ENCODE results near the gene FKBP8.

The FKBP8 gene

GRCh38 chr19:18520848-18521691, 22.3 kb downstream of the FKBP8 start:
- no peak for FAIRE-seq

GRCh38 chr19:18519962-18520847, 23.2 kb downstream of the FKBP8 start:
- FAIRE-seq = no peak

- FAIRE-seq = no peak
Observed at GRCh38 chr19:18518639-18519038, 24.7 kb downstream of the FKBP8 start.

- no peak for FAIRE-seq
Observed at GRCh38 chr19:18517606-18518005, 25.8 kb downstream of the FKBP8 start.

GRCh38 chr19:18515959-18516358, 27.4 kb downstream of the FKBP8 start:
- no peak for FAIRE-seq

- no peak for FAIRE-seq
Observed at GRCh38 chr19:18514800-18515682, 28.3 kb downstream of the FKBP8 start.

DNA sequence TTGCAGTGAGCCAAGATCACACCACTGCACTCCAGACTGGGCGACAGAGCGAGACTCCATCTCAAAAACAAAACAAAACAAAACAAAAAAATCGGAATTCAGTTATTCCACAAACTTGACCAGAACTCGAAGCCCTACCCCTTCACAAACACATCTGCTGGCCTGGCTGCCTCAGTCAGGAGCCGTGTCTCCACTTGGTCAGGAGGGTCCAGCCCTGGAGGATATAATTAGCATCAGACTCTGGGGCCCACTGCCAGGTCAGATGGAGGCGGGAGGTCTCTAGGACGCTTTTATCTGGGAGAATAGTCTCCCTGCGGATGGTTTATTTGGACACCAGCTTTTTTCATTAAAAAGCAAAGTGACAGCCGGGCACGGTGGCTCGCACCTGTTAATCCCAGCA, 29.5 kb downstream of the FKBP8 start:
- no peak for FAIRE-seq

GRCh38 chr19:18510216-18510615, 33.2 kb downstream of the FKBP8 start:
- FAIRE-seq = no peak

GRCh38 chr19:18508585-18508984, 34.8 kb downstream of the FKBP8 start:
- FAIRE-seq = no peak

DNA sequence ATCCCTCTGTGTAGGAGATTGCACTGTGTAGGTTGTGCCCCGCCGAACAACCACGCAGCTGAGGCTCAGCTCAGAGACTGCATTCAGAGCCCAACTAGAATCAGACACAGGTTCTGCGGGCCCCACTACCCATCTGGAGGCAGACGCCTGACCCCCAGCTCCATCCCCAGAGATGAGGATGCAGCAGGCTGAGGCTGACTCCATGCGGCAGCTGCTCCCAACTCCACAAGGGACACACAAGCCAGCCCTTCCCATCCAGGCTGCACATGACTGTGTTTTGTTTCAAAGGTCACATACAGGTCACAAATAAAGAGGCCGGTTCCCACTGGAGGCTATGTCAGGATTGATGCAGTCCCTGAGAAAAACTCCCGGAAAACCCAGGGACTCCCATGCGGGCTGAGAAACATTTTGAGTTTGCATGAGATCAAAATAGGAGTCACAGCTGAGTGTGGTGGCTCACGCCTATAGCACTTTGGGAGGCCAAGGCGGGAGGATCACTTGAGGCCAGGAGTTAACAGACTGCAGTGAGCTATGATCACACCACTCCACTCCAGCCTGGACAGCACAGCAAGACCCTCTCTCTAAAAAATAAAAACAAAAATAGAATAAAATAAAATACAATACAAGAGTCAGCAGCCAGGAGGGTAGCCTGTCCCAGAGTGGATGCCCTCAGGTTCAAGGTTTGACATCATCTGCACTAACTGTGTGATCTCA, 35.5 kb downstream of the FKBP8 start:
- FAIRE-seq = no peak

DNA sequence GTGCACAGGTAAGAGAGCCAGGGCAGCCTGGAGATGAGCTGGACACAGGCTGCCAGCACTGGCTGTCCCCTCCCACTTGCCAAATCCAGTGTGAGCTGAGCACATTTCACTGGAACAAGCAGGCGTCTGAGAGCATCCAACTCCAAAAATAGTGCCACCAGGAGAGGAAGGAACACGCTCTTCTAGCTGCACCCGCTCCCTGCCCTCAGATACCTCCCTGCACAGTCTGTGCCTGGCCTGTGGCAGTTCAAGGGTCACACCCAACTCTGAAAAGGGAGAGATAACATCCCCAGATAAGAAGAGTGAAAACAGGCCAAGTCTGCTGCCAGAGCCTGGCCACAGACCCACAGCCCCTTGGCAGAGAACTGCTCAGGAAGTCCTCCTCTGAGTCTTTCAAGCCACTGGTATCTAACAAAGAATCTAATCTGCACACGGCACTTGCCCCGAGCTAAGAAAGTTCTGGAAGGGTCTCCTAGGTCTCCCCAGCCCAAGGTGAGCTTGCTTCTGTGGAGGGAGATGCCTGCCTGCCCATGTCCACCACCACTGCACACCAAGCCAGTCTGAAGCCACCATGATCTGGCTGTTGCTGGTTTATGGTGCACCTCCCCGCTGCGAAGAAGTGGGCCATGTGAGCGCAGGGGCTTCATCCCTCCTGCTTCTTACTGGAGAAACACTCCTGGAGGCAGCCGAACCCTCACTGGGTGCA, 36.2 kb downstream of the FKBP8 start:
- FAIRE-seq = no peak

GRCh38 chr19:18506101-18506930, 37.1 kb downstream of the FKBP8 start:
- no peak for FAIRE-seq

DNA sequence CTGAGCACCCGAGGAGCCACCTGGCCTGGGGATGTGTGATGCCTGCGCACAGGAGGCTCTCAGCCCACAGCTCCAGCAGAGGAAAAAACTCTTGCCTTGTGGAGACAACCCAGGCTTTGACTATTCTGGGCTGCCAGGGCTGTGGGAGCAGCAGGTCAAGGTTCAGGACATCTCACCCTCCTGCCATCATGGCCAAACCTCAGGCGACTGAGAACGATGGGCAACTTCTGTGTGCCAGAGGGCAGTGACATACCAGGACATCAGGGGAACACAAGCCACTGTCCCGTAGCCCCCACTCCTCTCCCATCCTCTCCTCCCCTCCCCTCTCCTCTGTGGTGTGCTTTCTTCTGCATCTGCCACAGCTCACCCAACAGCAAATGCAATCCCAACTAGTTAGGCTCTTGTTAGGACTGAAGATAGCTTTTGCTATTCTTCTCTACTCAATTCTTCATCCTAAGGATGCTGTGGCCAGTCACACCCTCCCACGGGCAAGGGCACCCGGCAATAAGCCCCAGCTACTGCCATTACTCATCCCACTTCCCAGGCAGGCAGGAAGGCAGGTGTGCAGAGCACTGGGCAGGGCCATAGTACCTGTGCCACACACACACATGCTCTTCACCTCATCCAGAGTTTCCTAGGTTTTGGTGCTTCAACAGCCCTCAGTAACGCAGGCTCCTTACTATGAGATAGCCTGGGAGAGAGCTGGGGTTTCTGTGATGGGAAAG, 38.3 kb downstream of the FKBP8 start:
- FAIRE-seq = no peak

DNA sequence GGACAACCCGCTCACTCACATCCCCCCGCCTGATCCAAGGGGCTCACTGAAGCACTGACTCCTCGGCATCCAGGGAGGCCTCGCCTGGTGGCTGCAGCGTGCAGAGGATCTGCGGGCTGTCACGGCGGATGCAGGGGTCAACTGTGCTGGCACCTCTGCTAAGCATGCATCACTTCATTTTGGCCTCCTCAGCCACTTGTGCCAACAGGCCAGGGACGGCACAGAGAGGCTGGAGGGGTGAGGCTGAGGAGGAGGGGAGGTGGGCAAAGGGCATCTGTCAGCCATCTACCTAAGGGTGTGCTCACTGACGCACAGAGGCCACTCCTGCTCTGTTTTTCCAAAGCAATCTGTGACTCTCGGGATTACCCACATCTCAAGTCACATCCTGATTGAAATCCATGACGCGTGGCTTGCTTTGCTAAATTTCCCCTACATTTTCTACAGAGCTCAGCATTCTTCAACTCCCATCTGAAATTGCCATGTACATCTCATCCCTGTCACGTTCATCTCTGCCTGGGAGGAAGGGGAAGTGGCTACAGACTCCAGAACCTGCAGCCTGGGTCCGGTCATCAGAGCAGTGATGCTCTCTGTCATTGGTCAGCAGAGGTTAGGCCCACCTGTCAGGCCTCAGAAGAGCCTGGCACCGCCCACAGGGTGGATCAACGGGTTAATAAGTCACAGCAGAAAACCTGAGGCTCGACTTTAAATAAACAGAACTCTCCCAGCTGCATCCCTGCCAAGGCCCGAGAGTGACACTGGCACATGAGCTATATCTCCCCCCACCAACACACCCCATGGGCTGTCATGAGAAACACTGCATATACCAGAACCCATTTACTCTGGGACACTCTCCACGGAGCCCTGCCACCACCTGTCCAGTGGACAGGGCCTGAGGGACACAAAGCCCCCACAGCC, 39.1 kb downstream of the FKBP8 start:
- no peak for FAIRE-seq

GRCh38 chr19:18503337-18503970, 39.9 kb downstream of the FKBP8 start:
- FAIRE-seq = no peak

DNA sequence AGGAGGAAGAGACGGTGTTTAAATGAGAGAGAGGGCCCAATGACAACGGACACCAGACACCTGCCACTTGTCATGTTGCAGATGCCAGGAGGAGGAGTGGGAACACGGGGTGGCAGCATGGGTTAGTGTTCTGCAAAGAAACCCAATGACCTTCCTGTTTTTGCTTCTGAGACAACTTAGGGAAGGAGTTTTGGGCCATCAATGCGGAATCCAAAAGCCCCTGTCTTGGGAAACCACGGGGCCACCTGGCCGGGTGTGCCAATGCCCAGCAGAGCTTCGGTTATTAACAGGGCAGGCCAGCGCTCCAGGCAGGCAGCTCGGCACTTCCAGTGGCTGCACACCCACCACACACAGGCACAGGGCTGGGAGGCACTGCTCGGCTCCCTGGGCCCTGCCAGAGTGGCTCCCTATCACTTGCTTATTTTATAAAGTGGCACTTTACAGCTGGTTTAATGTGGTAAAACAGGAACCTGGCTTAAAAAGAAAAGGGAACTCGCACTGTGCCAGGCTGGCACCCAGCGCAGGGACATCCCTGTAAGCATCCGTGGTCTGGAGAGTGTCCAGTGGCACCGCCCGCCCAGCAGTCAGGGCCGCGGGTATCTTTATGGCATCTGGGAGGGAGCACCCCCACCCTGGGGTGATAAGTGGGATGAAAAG, 40.6 kb downstream of the FKBP8 start:
- no peak for FAIRE-seq

DNA sequence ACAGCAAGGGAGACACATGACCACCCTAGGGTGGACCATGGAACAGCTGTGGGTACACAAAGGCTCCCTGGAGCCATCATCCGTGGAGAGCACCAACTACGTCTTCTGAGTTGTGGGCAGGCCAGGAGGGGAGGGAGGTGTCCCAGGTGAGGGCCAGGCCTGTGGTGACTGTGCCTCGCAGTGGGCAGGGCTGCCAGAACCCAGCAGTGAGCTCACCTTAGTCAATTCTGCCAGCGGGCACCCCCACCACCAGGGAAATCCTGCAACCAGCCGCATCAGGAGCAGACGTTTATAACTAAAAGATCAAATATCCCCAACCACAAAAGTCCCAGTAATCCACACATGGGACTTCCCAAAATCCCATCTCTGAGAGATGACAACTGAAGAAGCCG, 41.1 kb downstream of the FKBP8 start:
- no peak for FAIRE-seq

- FAIRE-seq = no peak
Observed at GRCh38 chr19:18501832-18502231, 41.5 kb downstream of the FKBP8 start.

Measured in G401.6 (cell line).